GM13976 (cell line): Measurements from ENCODE around the gene DHCR24.

Experiments used
- DNase-seq: peaks from one replicate; pipeline ENCODE4 v3.0.0; 2012; ENCODE audit warnings: low spot score
- in situ Hi-C: fragments of 300-500 bp; cut with MboI; formaldehyde crosslinking; loops from one replicate; pipeline ENCODE4 v1.12.0; 2022; ENCODE audit warnings: low sequenced_read_pairs, mixed read lengths, inconsistent platforms; ENCODE audit not compliant: unreplicated experiment
- TF ChIP-seq, protein P1 (sequence below): IDR thresholded peaks from 2 replicates; pipeline ENCODE4 v1.5.1; 2012; ENCODE audit warnings: borderline replicate concordance, mild to moderate bottlenecking; ENCODE audit not compliant: insufficient read depth; ENCODE audit errors: extremely low read depth, missing control alignments, control extremely low read depth

The DHCR24 gene

DNA sequence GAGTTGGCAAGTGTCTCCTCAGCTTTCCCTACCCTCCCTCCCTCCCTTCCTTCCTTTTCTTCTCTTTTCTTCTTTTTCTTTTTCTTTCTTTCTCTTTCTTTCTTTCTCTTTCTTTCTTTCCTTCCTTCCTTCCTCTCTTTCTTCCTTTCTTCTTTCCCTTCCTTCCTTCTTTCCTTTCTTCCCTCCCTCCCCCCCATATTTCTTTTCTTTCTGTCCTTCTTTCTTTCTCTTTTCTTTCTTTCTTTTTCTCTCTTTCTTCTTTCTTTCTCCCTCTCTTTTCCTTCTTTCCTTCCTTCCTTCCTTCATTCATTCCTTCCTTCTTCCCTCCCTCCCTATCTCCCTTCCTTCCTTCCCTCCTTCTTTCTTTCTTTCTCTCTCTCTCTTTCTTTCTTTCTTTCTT lies 67.3 kb downstream of the DHCR24 start:
- DNase-seq = no peak
- TF ChIP-seq, protein P1, sequence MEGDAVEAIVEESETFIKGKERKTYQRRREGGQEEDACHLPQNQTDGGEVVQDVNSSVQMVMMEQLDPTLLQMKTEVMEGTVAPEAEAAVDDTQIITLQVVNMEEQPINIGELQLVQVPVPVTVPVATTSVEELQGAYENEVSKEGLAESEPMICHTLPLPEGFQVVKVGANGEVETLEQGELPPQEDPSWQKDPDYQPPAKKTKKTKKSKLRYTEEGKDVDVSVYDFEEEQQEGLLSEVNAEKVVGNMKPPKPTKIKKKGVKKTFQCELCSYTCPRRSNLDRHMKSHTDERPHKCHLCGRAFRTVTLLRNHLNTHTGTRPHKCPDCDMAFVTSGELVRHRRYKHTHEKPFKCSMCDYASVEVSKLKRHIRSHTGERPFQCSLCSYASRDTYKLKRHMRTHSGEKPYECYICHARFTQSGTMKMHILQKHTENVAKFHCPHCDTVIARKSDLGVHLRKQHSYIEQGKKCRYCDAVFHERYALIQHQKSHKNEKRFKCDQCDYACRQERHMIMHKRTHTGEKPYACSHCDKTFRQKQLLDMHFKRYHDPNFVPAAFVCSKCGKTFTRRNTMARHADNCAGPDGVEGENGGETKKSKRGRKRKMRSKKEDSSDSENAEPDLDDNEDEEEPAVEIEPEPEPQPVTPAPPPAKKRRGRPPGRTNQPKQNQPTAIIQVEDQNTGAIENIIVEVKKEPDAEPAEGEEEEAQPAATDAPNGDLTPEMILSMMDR = no peak
- in situ Hi-C loops = no loop called here

DNA sequence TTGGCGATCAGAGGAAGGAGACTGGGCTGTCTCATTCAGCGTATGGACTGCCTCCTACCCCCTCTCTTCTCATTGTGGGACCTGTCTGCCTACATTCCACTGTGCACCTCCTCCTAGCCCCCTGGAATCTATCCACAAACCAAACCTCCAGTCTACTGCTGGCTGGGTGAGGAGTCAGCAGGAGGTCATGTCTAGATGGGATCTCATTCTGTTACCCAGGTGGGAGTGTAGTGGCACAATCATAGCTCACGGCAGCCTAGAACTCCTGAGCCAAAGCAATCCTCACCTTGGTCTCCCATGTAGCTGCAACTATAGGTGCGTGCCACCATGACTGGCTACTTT lies 67.8 kb downstream of the DHCR24 start:
- no peak for DNase-seq
- TF ChIP-seq, protein P1 = no peak
- in situ Hi-C loops = no loop called here

DNA sequence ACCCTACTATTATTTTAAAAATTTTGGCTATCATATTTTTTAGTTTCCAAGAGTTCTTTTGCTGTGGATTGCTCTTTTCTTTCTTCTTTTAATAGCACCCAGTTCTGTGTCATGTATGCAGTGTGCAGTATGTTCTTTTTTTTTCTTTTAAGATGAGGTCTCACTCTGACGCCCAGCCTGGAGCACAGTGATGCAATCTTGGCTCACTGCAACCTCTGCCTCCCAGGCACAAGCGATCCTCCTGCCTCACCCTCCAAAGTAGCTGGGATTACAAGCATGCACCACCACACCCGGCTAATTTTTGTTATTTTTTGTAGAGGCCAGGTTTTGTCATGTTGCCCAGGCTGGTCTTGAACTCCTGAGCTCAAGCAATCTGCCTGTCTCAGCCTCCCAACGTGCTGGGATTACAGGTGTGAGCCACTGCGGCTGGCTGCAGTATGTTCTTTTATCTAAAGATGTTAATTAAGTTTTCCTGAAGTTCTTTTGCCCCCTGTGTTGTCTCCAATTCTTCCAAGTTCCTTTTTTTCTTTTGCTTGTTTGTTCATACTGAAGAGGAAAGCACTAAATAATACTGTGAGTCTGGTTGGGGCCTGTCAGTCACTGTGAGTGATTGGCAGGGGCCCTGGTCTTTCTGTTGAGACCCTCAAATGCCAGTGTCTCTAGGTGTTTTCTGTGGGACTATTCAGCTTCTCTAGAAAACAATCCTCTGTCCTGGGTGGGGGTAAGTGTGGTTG lies 68.4 kb downstream of the DHCR24 start:
- TF ChIP-seq, protein P1 = no peak
- no peak for DNase-seq
- in situ Hi-C loops = no loop called here

DNA sequence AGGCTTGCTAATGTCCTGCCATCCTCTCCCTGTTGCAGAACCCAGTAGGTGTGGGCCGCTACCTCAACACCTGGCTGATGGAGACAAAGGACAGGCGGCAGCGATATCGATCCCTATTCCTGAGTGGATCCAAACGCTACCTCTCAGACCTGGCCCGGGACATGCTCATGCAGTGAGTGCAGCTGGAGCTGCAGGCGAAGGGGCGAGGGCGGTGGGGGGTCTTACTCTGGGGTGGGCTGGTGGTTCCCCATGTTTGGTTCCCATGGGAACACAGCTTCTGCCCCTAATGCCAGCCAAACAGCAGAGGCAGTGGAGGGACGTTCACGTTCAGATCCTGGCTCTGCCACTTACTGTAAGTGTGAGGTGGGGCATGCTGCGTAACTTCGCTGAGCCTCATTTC lies 70.0 kb downstream of the DHCR24 start:
- DNase-seq = no peak
- TF ChIP-seq, protein P1 = no peak
- in situ Hi-C loops = no loop called here

DNA sequence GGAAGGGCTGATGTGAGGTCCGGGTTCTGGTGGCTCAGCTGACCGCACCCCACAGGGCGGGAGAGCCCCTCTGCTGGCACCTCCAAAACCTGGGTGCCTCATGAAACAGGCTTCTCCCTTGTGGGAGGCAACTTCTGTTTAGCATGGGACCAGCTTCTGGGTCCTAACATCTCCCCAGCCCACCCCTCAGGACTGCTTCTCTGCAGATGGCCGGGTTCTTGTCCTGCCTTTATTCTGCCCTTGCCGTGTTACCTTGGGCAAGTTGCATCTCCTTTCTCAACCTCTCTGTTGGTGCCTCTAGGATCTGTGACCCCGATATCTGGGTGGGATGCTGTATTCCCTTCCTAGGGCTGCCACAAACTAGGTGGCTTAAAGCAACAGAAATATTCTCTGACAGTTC lies 70.9 kb downstream of the DHCR24 start:
- DNase-seq = no peak
- TF ChIP-seq, protein P1 = no peak
- in situ Hi-C loops = no loop called here

DNA sequence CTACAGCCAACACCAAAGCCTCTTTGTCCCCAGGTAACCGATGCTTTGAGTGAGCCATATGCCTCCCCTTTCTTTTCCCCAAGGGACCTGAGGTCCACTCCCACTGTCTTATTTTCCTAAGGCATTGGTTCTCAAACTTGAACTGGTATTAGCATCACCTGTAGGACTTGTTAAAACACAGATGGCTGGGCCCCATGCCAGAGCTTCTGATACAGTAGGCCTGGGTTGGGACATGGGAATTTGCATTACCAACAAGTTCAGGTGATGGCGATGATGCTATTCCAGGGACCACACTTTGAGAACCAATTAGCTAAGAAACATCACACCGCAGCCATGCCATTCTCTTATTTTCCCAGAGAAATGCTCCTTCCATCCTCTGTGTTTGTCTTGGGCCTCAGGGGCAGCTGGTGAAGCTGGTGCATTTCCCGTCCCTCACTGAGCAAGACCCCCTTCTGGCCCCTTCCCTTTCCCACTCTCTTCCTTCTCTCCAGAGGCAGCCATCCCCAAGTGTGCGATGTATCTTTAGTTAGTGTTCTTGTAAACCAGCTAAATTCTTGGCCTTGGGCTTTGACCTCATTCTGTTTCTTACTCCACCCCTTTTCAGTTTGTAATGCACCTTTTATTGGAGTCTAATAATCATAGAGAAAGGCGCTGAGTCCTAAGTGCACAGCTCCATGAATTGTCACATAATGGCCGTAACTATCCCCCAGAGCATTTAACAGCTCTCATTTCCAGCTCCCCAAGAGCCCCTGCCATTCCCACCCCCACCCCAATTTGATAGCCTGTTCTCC lies 71.7 kb downstream of the DHCR24 start:
- no peak for DNase-seq
- TF ChIP-seq, protein P1 = no peak
- in situ Hi-C loops = no loop called here

DNA sequence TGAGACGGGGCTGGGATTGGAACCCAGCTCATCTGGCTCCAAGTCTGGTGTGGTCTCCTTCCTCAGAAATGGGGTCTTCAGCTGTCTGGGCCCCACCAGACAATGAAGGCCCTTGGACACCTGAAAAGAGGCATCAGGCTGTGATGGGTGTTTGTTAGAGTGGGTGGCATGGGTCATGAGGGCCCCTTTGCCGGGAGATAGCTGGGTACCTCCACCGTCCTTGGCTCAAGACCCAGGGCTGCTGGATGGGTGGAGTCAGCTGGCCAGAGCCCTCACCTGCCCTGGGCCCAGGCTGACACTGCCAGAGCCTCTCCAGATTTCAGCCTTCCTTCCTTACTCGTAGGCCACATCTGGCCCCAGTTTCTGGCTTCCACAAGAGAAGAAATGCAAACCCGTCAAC lies 72.4 kb downstream of the DHCR24 start:
- TF ChIP-seq, protein P1 = no peak
- in situ Hi-C loops = no loop called here
- peak; percentile 26 for DNase-seq
